ENCODE results near the gene ZBED4. TPM values are rescaled to one million over a fixed set of nuclear protein-coding genes. Genes with fewer than 3 reads are reported as not detected.

The ZBED4 gene
- total and polyA plus RNA-seq, 2 experiments from 2014 or later: 8.5 to 31.9 TPM

- H3F3A ChIP-seq (replicated peaks; ENCODE audit: low read depth): peaks cover 5% of the 10 kb centered on the region; the same call in 1 of the 2 replicates
- TF ChIP-seq ZNF462 (CRISPR knock-in tag; IDR thresholded peaks at IDR 0.05) (no peak), ZNF331 (CRISPR knock-in tag; IDR thresholded peaks at IDR 0.05; ENCODE audit: low read depth) (no peak), REST (IDR thresholded peaks at IDR 0.05; ENCODE audit: unreplicated experiment) (no peak), EZH2phosphoT487 (IDR thresholded peaks at IDR 0.05; ENCODE audit: unreplicated experiment) (no peak), ZNF114 (CRISPR knock-in tag; IDR thresholded peaks at IDR 0.05) (no peak), EZH2 (IDR thresholded peaks at IDR 0.05; ENCODE audit: low read depth, unreplicated experiment) (no peak), NANOG (IDR thresholded peaks at IDR 0.05; ENCODE audit: borderline replicate concordance) (no peak), CTCF (conservative IDR thresholded peaks at IDR 0.05; ENCODE audit: low read depth in 2 of 2) (no peak), POLR2AphosphoS5 (IDR thresholded peaks at IDR 0.05; ENCODE audit: low read depth) (no peak), STAT1 (IDR thresholded peaks at IDR 0.05; ENCODE audit: unreplicated experiment) (no peak), JUNB (IDR thresholded peaks at IDR 0.05; ENCODE audit: unreplicated experiment) (no peak), ETS1 (IDR thresholded peaks at IDR 0.05) (no peak), CREB1 (CRISPR knock-in tag; IDR thresholded peaks at IDR 0.05; ENCODE audit: low read depth) (no peak)
- H3K4me3 ChIP-seq: no peak overlapping the region
- no peak overlapping the region for H3K4me2 ChIP-seq
- Mint-ChIP-seq H3K27me3 (ENCODE audit: insufficient read depth, low read depth, poor library complexity) (peaks cover 18% of the 10 kb centered on the region), H3K4me3 (no peak overlapping the region), H3K27ac (no peak overlapping the region), H3K9me3 (no peaks in the 10 kb centered on the region), H3K4me1 (peaks cover 19% of the 10 kb centered on the region), H3K36me3 (ENCODE audit: low read depth) (no peaks in the 10 kb centered on the region; the same call in 2 of the 3 replicates)
- H3K27me3 ChIP-seq (ENCODE audit: insufficient read depth): peaks cover 12% of the 10 kb centered on the region
- no peaks in the 10 kb centered on the region for H3K36me3 ChIP-seq (ENCODE audit: insufficient read depth)
- peaks cover 14% of the 10 kb centered on the region for H3K4me1 ChIP-seq (ENCODE audit: insufficient read depth)
- peaks cover 42% of the 10 kb centered on the region for H4K20me1 ChIP-seq (replicated peaks; ENCODE audit: insufficient read depth)
- H3K9me2 ChIP-seq (ENCODE audit: insufficient read depth): no peaks in the 10 kb centered on the region
- peaks cover 71% of the 10 kb centered on the region for H3K79me2 ChIP-seq (replicated peaks; ENCODE audit: insufficient read depth)
- ATAC-seq (no peak), DNase-seq (ENCODE audit: low spot score) (no peak)
- H2AFZ ChIP-seq: no peak overlapping the region
- no peak overlapping the region for H3K27ac ChIP-seq (ENCODE audit: low read depth)
These were observed 3.3 kb downstream of the ZBED4 start for GRCh38 chr22:49856766-49857618.
